VCaP (cell line): ENCODE results near the gene CUZD1.
A peak's percentile ranks its signal among the peaks of the same experiment; 100 is the strongest.

Source experiments
- H3K27ac ChIP-seq: fragments of 450-650 bp; 2 replicates; pipeline ENCODE4 v1.5.1; 2017
- CTCF ChIP-seq: fragments of 450-650 bp; conservative IDR thresholded peaks from 2 replicates; pipeline ENCODE4 v1.5.1; 2017; ENCODE audit warnings: mild to moderate bottlenecking, moderate library complexity

CUZD1 gene

GRCh38 chr10:122845783-122846332 is at the start of gene CUZD1:
TSS of gene CUZD1 (minus strand) at chr10:122845857. CDS start at chr10:122845843, 14 bp downstream.
- no peak for TF ChIP-seq CTCF
- H3K27ac ChIP-seq = no peak within 1 kb of the TSS

GRCh38 chr10:122894261-122894944 is 48.7 kb upstream of the CUZD1 start:
- TF ChIP-seq CTCF = no peak
- H3K27ac ChIP-seq = no peak overlapping the region

GRCh38 chr10:122884166-122884565 is 38.5 kb upstream of the CUZD1 start:
- TF ChIP-seq CTCF = no peak
- no peak overlapping the region for H3K27ac ChIP-seq

- TF ChIP-seq CTCF = no peak
- no peak overlapping the region for H3K27ac ChIP-seq
Measured at GRCh38 chr10:122882766-122883165, 37.1 kb upstream of the CUZD1 start.

- TF ChIP-seq CTCF = no peak
- peak within 1 kb of the TSS; percentile 52 for H3K27ac ChIP-seq
Measured at GRCh38 chr10:122879339-122880273, 33.9 kb upstream of the CUZD1 start, which contains the start of gene FAM24B. TSS of gene FAM24B (minus strand) at chr10:122879581. CDS start at chr10:122850515, 29,066 bp downstream.

- H3K27ac ChIP-seq = peak overlapping the region; percentile 52
- no peak for TF ChIP-seq CTCF
Measured at GRCh38 chr10:122878799-122879338, 33.2 kb upstream of the CUZD1 start.

GRCh38 chr10:122877264-122877663 is 31.6 kb upstream of the CUZD1 start:
- no peak for TF ChIP-seq CTCF
- no peak overlapping the region for H3K27ac ChIP-seq
